Stimulated activated CD4-positive, alpha-beta T cell treated with anti-CD3 and anti-CD28 coated beads, Interleukin-12 subunit alpha, Interleukin-12 subunit beta, amount 100 ng/mL, for 48 hours (primary cell): ENCODE measurements around the gene FBXL16.

Experiments
- DNase-seq, 3 donors: peaks; one replicate each; pipeline ENCODE4 v3.0.0-alpha.2; 2020; ENCODE audit warnings: low read depth in 2 of 3, low spot score in 1 of 3

FBXL16 gene

DNA sequence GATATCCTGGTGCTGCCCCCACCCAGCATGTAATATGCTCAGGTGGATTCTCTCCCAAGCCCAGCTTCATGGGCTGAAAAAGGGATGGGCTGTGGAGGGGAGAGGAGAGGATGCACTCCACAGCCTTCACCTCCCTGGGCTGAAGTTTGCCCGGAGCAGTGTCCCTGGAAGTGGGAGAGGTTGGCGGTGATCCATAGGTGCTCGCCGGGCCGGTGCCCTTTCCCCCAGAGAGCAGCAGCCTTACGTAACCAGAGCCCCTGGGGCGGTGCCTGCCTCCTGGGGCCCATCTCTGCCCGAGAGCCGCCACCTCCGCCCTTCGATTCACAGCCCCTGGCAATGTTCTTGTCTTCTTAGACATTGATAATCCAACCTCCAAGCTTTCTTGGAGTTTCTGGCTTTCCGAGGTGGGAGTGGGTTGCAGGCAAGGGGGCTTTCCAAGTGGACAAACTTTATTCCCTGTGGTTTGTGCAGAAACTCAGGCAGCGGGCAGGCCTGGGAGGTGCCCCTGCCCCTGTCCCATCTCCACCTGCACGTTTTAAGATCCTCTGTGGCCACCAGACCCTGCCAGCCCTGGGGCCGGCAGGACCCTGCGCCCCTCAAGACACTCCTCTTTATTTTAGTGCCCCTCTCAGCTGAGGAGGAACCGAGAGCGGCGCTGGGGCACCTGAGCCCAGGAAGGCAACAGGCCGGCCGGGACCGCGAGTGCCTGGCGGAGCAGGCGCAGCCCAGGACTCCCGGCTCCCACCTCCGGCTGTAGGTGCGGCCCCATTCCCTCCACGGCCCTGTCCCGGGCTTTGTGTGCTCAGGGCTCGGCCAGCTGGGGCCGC lies 59.5 kb downstream of the FBXL16 start:
- no peak for DNase-seq

DNA sequence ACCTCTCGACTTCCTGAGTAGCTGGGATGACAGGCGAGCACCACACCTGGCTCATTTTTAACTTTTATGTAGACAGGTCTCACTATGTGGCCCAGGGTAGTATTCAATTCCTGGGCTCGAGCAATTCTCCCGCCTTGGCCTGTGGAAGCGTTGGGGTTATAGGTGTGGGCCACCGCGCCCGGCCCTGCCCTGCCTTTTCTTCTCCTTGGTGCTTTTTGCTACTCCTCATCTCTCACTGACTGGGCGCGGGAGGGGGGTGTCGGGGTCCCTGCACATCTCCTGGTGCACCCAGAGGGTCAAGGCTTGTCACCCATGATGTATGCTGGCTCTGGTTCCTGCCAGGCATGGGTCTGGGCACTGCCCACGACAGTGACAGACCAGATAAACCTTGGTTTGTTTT lies 61.0 kb downstream of the FBXL16 start:
- DNase-seq: no peak

DNA sequence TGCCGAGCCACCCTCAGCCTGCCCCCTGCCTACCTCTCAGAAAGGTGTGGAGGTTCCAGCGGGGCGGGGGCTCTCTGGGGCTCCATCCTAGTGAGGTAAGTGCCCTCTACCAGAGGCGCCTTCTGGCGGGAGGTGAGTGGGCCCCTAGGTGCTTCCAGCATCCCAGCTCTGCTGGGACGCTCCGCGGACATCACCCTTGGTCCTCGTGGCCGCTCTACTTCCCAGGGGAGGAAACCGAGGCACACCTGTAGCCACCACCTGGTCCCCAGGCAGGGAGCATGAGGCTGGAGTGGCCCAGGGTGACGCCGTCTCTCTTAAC lies 62.6 kb downstream of the FBXL16 start:
- DNase-seq: no peak
